ENCODE data around the gene MTREX. TPM values are rescaled to one million over a fixed set of nuclear protein-coding genes. Genes with fewer than 3 reads are reported as not detected.

MTREX gene
- total RNA-seq, 1 experiment from 2014 or later = 25.6 TPM

- Histone ChIP-seq H3K9me2 (replicated peaks; ENCODE audit: low read length) (no peaks in the 10 kb centered on the region), H3K9ac (ENCODE audit: low read length) (peak overlapping the region; percentile 23; the same call in 1 of the 2 replicates), H3K9me3 (ENCODE audit: low read length) (no peaks in the 10 kb centered on the region), H2AFZ (ENCODE audit: low read length) (no peak overlapping the region), H3K79me2 (ENCODE audit: low read length) (no peaks in the 10 kb centered on the region), H3F3A (ENCODE audit: low read length, unreplicated experiment) (peaks cover 4% of the 10 kb centered on the region), H3K4me1 (ENCODE audit: insufficient read depth, low read length) (peaks cover 26% of the 10 kb centered on the region), H3K4me3 (ENCODE audit: low read length) (no peak overlapping the region), H3K27ac (ENCODE audit: low read length) (peak overlapping the region; percentile 89), H3K27me3 (ENCODE audit: low read length) (no peaks in the 10 kb centered on the region), H4K20me1 (ENCODE audit: low read length) (no peaks in the 10 kb centered on the region), H3K4me2 (ENCODE audit: low read length) (peak overlapping the region; percentile 10; the same call in 1 of the 2 replicates), H3K36me3 (ENCODE audit: low read depth, low read length) (no peaks in the 10 kb centered on the region)
- TF ChIP-seq EZH2phosphoT487 (IDR thresholded peaks at IDR 0.05; ENCODE audit: borderline replicate concordance, low read length) (no peak), EZH2 (IDR thresholded peaks at IDR 0.05; ENCODE audit: low read length, unreplicated experiment) (no peak), CTCF (conservative IDR thresholded peaks at IDR 0.05; ENCODE audit: low read depth, low read length) (no peak)
- ATAC-seq = no peak
- CTCF ChIA-PET = no interaction called here
- DNase-seq = peak; percentile 4
- POLR2A ChIA-PET (ENCODE audit: unreplicated experiment) = interaction anchor here (0.6 kb wide), 1 partner anchor 204 kb away, joined by 6 read pairs; no protein-coding TSS in a partner anchor
- intact Hi-C loops (cut with micrococcal nuclease) = no loop called here
- no TSS peak for BruUV-seq (replicated peaks)
Measured at GRCh38 chr5:55438998-55439397, 131.2 kb downstream of the MTREX start.

- H3K4me1 ChIP-seq (ENCODE audit: insufficient read depth, low read length) = peaks cover 26% of the 10 kb centered on the region
- ChIA-PET CTCF (no interaction called here), POLR2A (ENCODE audit: unreplicated experiment) (no interaction called here)
- no peaks in the 10 kb centered on the region for H3K9me2 ChIP-seq (replicated peaks; ENCODE audit: low read length)
- DNase-seq = no peak
- no peaks in the 10 kb centered on the region for H3K36me3 ChIP-seq (ENCODE audit: low read depth, low read length)
- no peak overlapping the region for H2AFZ ChIP-seq (ENCODE audit: low read length)
- H3K79me2 ChIP-seq (ENCODE audit: low read length) = no peaks in the 10 kb centered on the region
- no peaks in the 10 kb centered on the region for H3K27me3 ChIP-seq (ENCODE audit: low read length)
- BruUV-seq (replicated peaks) = no TSS peak
- H3K4me3 ChIP-seq (ENCODE audit: low read length) = no peak overlapping the region
- TF ChIP-seq CTCF (conservative IDR thresholded peaks at IDR 0.05; ENCODE audit: low read depth, low read length) (no peak), EZH2 (IDR thresholded peaks at IDR 0.05; ENCODE audit: low read length, unreplicated experiment) (no peak), EZH2phosphoT487 (IDR thresholded peaks at IDR 0.05; ENCODE audit: borderline replicate concordance, low read length) (no peak)
- intact Hi-C loops (cut with micrococcal nuclease) = no loop called here
- H3K9me3 ChIP-seq (ENCODE audit: low read length) = no peaks in the 10 kb centered on the region
- no peak overlapping the region for H3K27ac ChIP-seq (ENCODE audit: low read length)
- ATAC-seq = no peak
- no peak overlapping the region for H3K9ac ChIP-seq (ENCODE audit: low read length)
- H3K4me2 ChIP-seq (ENCODE audit: low read length) = no peak overlapping the region
- peaks cover 4% of the 10 kb centered on the region for H3F3A ChIP-seq (ENCODE audit: low read length, unreplicated experiment)
- H4K20me1 ChIP-seq (ENCODE audit: low read length) = no peaks in the 10 kb centered on the region
Measured at GRCh38 chr5:55440188-55440646, 132.4 kb downstream of the MTREX start.

DNA sequence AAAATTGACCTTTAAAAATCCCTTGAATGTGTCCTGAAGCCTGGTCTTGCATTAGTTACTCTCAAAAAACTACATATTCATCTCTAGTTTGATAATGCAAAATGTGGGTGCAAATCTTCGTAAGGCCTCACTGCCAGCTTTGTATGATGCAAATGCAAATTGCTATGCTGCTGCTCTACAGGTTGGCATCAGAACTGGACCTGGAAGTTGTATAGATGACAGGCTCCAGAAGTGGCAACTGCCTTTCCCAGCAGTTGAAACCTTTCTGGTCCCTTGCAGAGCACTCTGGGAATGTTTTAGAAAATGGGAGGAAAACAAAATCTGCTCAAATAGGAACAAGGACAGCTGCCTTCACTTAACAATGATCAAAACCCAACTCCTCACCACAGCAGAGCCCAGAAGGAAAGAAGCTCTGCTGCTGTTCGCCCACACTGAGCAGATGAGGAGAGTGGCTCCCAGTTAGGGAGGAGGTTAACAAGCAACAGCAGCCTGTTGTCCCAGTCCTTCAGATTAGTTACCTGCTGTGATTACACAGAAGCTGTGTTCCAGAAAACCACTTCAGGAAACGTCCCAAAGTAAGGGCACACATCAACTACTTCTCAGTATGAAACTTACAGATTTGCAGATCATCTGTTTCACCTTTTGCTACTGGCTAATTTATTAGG, 133.4 kb downstream of the MTREX start:
- intact Hi-C loops (cut with micrococcal nuclease) = no loop called here
- DNase-seq (no peak), ATAC-seq (no peak)
- no peaks in the 10 kb centered on the region for H3K36me3 ChIP-seq (ENCODE audit: low read depth, low read length)
- H3F3A ChIP-seq (ENCODE audit: low read length, unreplicated experiment) = peaks cover 4% of the 10 kb centered on the region
- H3K4me1 ChIP-seq (ENCODE audit: insufficient read depth, low read length) = peaks cover 26% of the 10 kb centered on the region
- no peaks in the 10 kb centered on the region for H3K9me3 ChIP-seq (ENCODE audit: low read length)
- no peak overlapping the region for H3K9ac ChIP-seq (ENCODE audit: low read length)
- POLR2A ChIA-PET (ENCODE audit: unreplicated experiment) = no interaction called here
- H3K27ac ChIP-seq (ENCODE audit: low read length) = no peak overlapping the region
- CTCF ChIA-PET = no interaction called here
- no peaks in the 10 kb centered on the region for H3K79me2 ChIP-seq (ENCODE audit: low read length)
- TF ChIP-seq EZH2 (IDR thresholded peaks at IDR 0.05; ENCODE audit: low read length, unreplicated experiment) (no peak), EZH2phosphoT487 (IDR thresholded peaks at IDR 0.05; ENCODE audit: borderline replicate concordance, low read length) (no peak), CTCF (conservative IDR thresholded peaks at IDR 0.05; ENCODE audit: low read depth, low read length) (no peak)
- no peak overlapping the region for H3K4me2 ChIP-seq (ENCODE audit: low read length)
- H3K4me3 ChIP-seq (ENCODE audit: low read length) = no peak overlapping the region
- H4K20me1 ChIP-seq (ENCODE audit: low read length) = no peaks in the 10 kb centered on the region
- no TSS peak for BruUV-seq (replicated peaks)
- no peak overlapping the region for H2AFZ ChIP-seq (ENCODE audit: low read length)
- no peaks in the 10 kb centered on the region for H3K9me2 ChIP-seq (replicated peaks; ENCODE audit: low read length)
- no peaks in the 10 kb centered on the region for H3K27me3 ChIP-seq (ENCODE audit: low read length)
